IMR-90 (cell line): Measurements from ENCODE around the gene SH3RF1. TPM values are rescaled to one million over a fixed set of nuclear protein-coding genes. Genes with fewer than 3 reads are reported as not detected.

Source experiments
- ATAC-seq: fragments of 200-7000 bp; cut with Tn5 transposase; 2 replicates; pipeline ENCODE4 v1.9.1; 2020; ENCODE audit warnings: low read depth, mild to moderate bottlenecking, moderate library complexity
- BruUV-seq: library from RNA; stranded (reverse); fragments of 400-500 nt; replicated peaks from 2 replicates; lab custom pipeline; 2021; lab: Mats Ljungman, UMichigan
- CTCF ChIA-PET: fragments of 300-600 bp; formaldehyde crosslinking; extraction: SDS; loops from one replicate; lab custom pipeline; 2021; ENCODE audit warnings: antibody characterized with exemption; lab: Yijun Ruan, JAX
- POLR2A ChIA-PET: fragments of 300-600 bp; sonication (Branson Sonifier 250); formaldehyde crosslinking; loops from one replicate; lab custom pipeline; 2022; ENCODE audit warnings: antibody characterized with exemption; ENCODE audit not compliant: unreplicated experiment; lab: Charles Lee
- DNase-seq: peaks from one replicate; pipeline ENCODE4 v3.0.0; 2013
- H2AFZ ChIP-seq: replicated peaks from 2 replicates; pipeline ENCODE3; 2013; ENCODE audit warnings: low read length, mild to moderate bottlenecking; ENCODE audit not compliant: poor library complexity
- H2AK5ac ChIP-seq: 2 replicates; pipeline ENCODE4 v1.6.1; 2013; ENCODE audit warnings: low read depth, low read length, inconsistent platforms
- H2AK9ac ChIP-seq: replicated peaks from 2 replicates; pipeline ENCODE3; 2013; ENCODE audit warnings: mild to moderate bottlenecking, low read depth, low read length, moderate library complexity; ENCODE audit not compliant: poor library complexity
- H2BK120ac ChIP-seq: 2 replicates; pipeline ENCODE4 v1.6.1; 2013; ENCODE audit warnings: low read depth, low read length, inconsistent platforms
- H2BK15ac ChIP-seq: 3 replicates; pipeline ENCODE4 v1.6.1; 2013; ENCODE audit warnings: low read depth, low read length, inconsistent platforms
- H2BK20ac ChIP-seq: 2 replicates; pipeline ENCODE4 v1.6.1; 2013; ENCODE audit warnings: low read depth, mild to moderate bottlenecking, inconsistent platforms, low read length, moderate library complexity
- H2BK5ac ChIP-seq: 2 replicates; pipeline ENCODE4 v1.6.1; 2013; ENCODE audit warnings: mild to moderate bottlenecking, low read depth, low read length, inconsistent platforms; ENCODE audit not compliant: poor library complexity, severe bottlenecking
- H3K14ac ChIP-seq: replicated peaks from 2 replicates; pipeline ENCODE4 v1.6.1; 2013; ENCODE audit warnings: low read depth, low read length, inconsistent platforms
- H3K18ac ChIP-seq: 2 replicates; pipeline ENCODE4 v1.6.1; 2013; ENCODE audit warnings: low read depth, low read length, control low read depth
- H3K23ac ChIP-seq: 2 replicates; pipeline ENCODE4 v1.6.1; 2013; ENCODE audit warnings: low read depth, low read length, inconsistent platforms
- H3K27ac ChIP-seq: 2 replicates; pipeline ENCODE4 v1.5.1; 2013; ENCODE audit warnings: mild to moderate bottlenecking, control low read depth, low read length; ENCODE audit not compliant: insufficient read depth
- H3K27me3 ChIP-seq: 2 replicates; pipeline ENCODE4 v1.6.1; 2013; ENCODE audit warnings: low read length; ENCODE audit not compliant: control insufficient read depth, insufficient read depth
- H3K36me3 ChIP-seq: 2 replicates; pipeline ENCODE4 v1.6.1; 2013; ENCODE audit warnings: low read length, mixed read lengths; ENCODE audit not compliant: control insufficient read depth, insufficient read depth
- H3K4ac ChIP-seq: 2 replicates; pipeline ENCODE4 v1.6.1; 2013; ENCODE audit warnings: low read depth, low read length, inconsistent platforms
- H3K4me1 ChIP-seq: 2 replicates; pipeline ENCODE4 v1.6.1; 2013; ENCODE audit warnings: low read length, mixed read lengths; ENCODE audit not compliant: control insufficient read depth, insufficient read depth
- H3K4me2 ChIP-seq: 2 replicates; pipeline ENCODE4 v1.6.1; 2013; ENCODE audit warnings: low read depth, mild to moderate bottlenecking, control low read depth, low read length, moderate library complexity
- H3K4me3 ChIP-seq: 2 replicates; pipeline ENCODE4 v1.5.1; 2013; ENCODE audit warnings: low read depth, mild to moderate bottlenecking, control low read depth, low read length, moderate library complexity; ENCODE audit not compliant: insufficient read depth
- H3K56ac ChIP-seq: 2 replicates; pipeline ENCODE4 v1.6.1; 2013; ENCODE audit warnings: low read length, inconsistent platforms; ENCODE audit not compliant: insufficient read depth; ENCODE audit errors: extremely low read depth
- H3K79me1 ChIP-seq, 2 experiments: 2 replicates each; pipeline ENCODE4 v1.6.1; 2013; ENCODE audit warnings: low read length in 2 of 2, inconsistent platforms in 1 of 2, low read depth in 1 of 2
- H3K9ac ChIP-seq: 2 replicates; pipeline ENCODE4 v1.6.1; 2013; ENCODE audit warnings: low read depth, low read length, control low read depth
- H3K9me1 ChIP-seq: 2 replicates; pipeline ENCODE4 v1.6.1; 2013; ENCODE audit warnings: low read length, inconsistent platforms; ENCODE audit not compliant: insufficient read depth
- H3K9me3 ChIP-seq: 2 replicates; pipeline ENCODE4 v1.6.1; 2013; ENCODE audit warnings: low read length; ENCODE audit not compliant: control insufficient read depth, insufficient read depth
- H4K20me1 ChIP-seq: 2 replicates; pipeline ENCODE4 v1.6.1; 2013; ENCODE audit warnings: low read length, inconsistent platforms; ENCODE audit not compliant: insufficient read depth
- H4K5ac ChIP-seq: 2 replicates; pipeline ENCODE4 v1.6.1; 2013; ENCODE audit warnings: mild to moderate bottlenecking, low read depth, low read length, control low read depth
- H4K8ac ChIP-seq, 2 experiments: 2 replicates each; pipeline ENCODE4 v1.6.1; 2013; ENCODE audit warnings: low read depth in 2 of 2, low read length in 2 of 2, control low read depth in 1 of 2, inconsistent platforms in 1 of 2
- H4K91ac ChIP-seq: 2 replicates; pipeline ENCODE4 v1.6.1; 2013; ENCODE audit warnings: low read depth, low read length, inconsistent platforms; ENCODE audit not compliant: insufficient read depth
- BHLHE40 ChIP-seq: fragments of 150-350 bp; IDR thresholded peaks from 2 replicates; pipeline ENCODE4 v1.6.1; 2016; ENCODE audit warnings: mild to moderate bottlenecking, low read depth, low read length
- CEBPB ChIP-seq: IDR thresholded peaks from 2 replicates; pipeline ENCODE4 v1.6.1; 2012; ENCODE audit warnings: low read depth, low read length, improper control_type of control experiment
- CHD1 ChIP-seq: IDR thresholded peaks from 2 replicates; pipeline ENCODE4 v1.6.1; 2012; ENCODE audit warnings: low read depth, low read length, improper control_type of control experiment
- ELK1 ChIP-seq: fragments of 150-350 bp; IDR thresholded peaks from 2 replicates; pipeline ENCODE4 v1.6.1; 2016; ENCODE audit warnings: low read depth, mild to moderate bottlenecking, low read length, moderate library complexity, borderline replicate concordance
- FOS ChIP-seq: fragments of 150-350 bp; IDR thresholded peaks from 2 replicates; pipeline ENCODE4 v1.6.1; 2016; ENCODE audit warnings: low read depth, low read length
- MAFK ChIP-seq: IDR thresholded peaks from 2 replicates; pipeline ENCODE4 v1.6.1; 2012; ENCODE audit warnings: low read depth, low read length, improper control_type of control experiment
- MXI1 ChIP-seq: IDR thresholded peaks from 2 replicates; pipeline ENCODE4 v1.6.1; 2012; ENCODE audit warnings: low read depth, mild to moderate bottlenecking, low read length, moderate library complexity, borderline replicate concordance
- NFE2L2 ChIP-seq: fragments of 150-350 bp; IDR thresholded peaks from 2 replicates; pipeline ENCODE4 v1.6.1; 2016; ENCODE audit warnings: low read depth, mild to moderate bottlenecking, low read length
- RAD21 ChIP-seq: IDR thresholded peaks from 2 replicates; pipeline ENCODE4 v1.6.1; 2012; ENCODE audit warnings: low read length, improper control_type of control experiment
- RCOR1 ChIP-seq: IDR thresholded peaks from 2 replicates; pipeline ENCODE4 v1.6.1; 2012; ENCODE audit warnings: mild to moderate bottlenecking, low read length, improper control_type of control experiment; ENCODE audit not compliant: insufficient replicate concordance
- SMC3 ChIP-seq: fragments of 150-350 bp; IDR thresholded peaks from 2 replicates; pipeline ENCODE4 v1.6.1; 2016; ENCODE audit warnings: low read depth, mild to moderate bottlenecking, antibody characterized with exemption, low read length, moderate library complexity
- USF2 ChIP-seq: fragments of 150-350 bp; IDR thresholded peaks from 2 replicates; pipeline ENCODE4 v1.6.1; 2017; ENCODE audit warnings: mild to moderate bottlenecking, antibody characterized with exemption, low read length, low read depth
- WGBS, 2 experiments: methylation state at CpG; one replicate each; pipeline versions ENCODE4 v1.1.5 to v1.1.7; 2013; ENCODE audit warnings: missing lambda C conversion rate in 2 of 2; ENCODE audit not compliant: insufficient read length in 1 of 2; ENCODE audit errors: extremely low coverage in 2 of 2; 5-methylcytosine and 5-hydroxymethylcytosine counted together
- dilution Hi-C: fragments of 300-500 bp; cut with HindIII; formaldehyde crosslinking; loops from one replicate; pipeline ENCODE4 v1.14.3; 2018; ENCODE audit warnings: low sequenced_read_pairs; ENCODE audit not compliant: unreplicated experiment
- in situ Hi-C: fragments of 300-500 bp; cut with MboI; formaldehyde crosslinking; loops from 3 replicates; pipeline ENCODE4 v1.14.3; 2019; ENCODE audit warnings: low sequenced_read_pairs, inconsistent platforms, mixed read lengths
- intact Hi-C: fragments of 100-400 bp; cut with micrococcal nuclease; formaldehyde crosslinking; loops from 2 replicates; pipeline ENCODE4 v1.10.0; 2022
- polyA plus RNA-seq, 3 experiments: library from polyadenylated mRNA; depleted of rRNA; stranded (reverse); fragments of >200 nt; gene quantifications; 2 replicates each; pipeline ENCODE4 v1.2.3, GENCODE V29; 2012; ENCODE audit warnings: low replicate concordance in 1 of 3
- total RNA-seq: library from RNA; depleted of rRNA; stranded (reverse); fragments of >200 nt; gene quantifications from 2 replicates; pipeline ENCODE4 v1.2.3, GENCODE V29; 2012

The SH3RF1 gene
- total and polyA plus RNA-seq, 2 of the 4 experiments (the other 2 are of a cell fraction): 22.0 to 29.8 TPM

- no peak overlapping the region for H3K9ac ChIP-seq
- H4K20me1 ChIP-seq: no peaks in the 10 kb centered on the region
- H3K4me1 ChIP-seq: no peaks in the 10 kb centered on the region
- no peak overlapping the region for H3K56ac ChIP-seq
- WGBS, 2 experiments: 100% methylated on average over 1 of the region's 3 CpGs; no CpG with 5 or more reads in 1 of the 2 experiments
- H3K79me1 ChIP-seq: peaks cover 25% of the 10 kb centered on the region in 2 experiments
- H4K5ac ChIP-seq: no peak overlapping the region
- DNase-seq (no peak), ATAC-seq (no peak)
- H3K4me2 ChIP-seq: no peak overlapping the region
- TF ChIP-seq BHLHE40 (no peak), RAD21 (no peak), USF2 (no peak), CHD1 (no peak), ELK1 (no peak), CEBPB (no peak), RCOR1 (no peak), MAFK (no peak), MXI1 (no peak), NFE2L2 (no peak), FOS (no peak), SMC3 (no peak)
- H3K18ac ChIP-seq: no peak overlapping the region
- no peak overlapping the region for H3K27ac ChIP-seq
- no peak overlapping the region for H4K8ac ChIP-seq
- H3K14ac ChIP-seq: no peak overlapping the region
- H3K9me1 ChIP-seq: peaks cover 10% of the 10 kb centered on the region
- intact Hi-C loops (no loop called here), dilution Hi-C loops (no loop called here), in situ Hi-C loops (no loop called here)
- no peak overlapping the region for H3K4ac ChIP-seq
- H3K9me3 ChIP-seq: peaks cover 4% of the 10 kb centered on the region; the same call in 1 of the 2 replicates
- no peak overlapping the region for H2BK5ac ChIP-seq
- H2BK15ac ChIP-seq: no peak overlapping the region
- H2BK20ac ChIP-seq: no peak overlapping the region
- H2AK5ac ChIP-seq: no peak overlapping the region
- ChIA-PET CTCF (no interaction called here), POLR2A (no interaction called here)
- H2AFZ ChIP-seq: no peak overlapping the region
- H3K23ac ChIP-seq: no peak overlapping the region
- H2AK9ac ChIP-seq: no peak overlapping the region
- H2BK120ac ChIP-seq: no peak overlapping the region
- H3K36me3 ChIP-seq: peaks cover 26% of the 10 kb centered on the region
- BruUV-seq: no TSS peak
- no peak overlapping the region for H3K4me3 ChIP-seq
- no peak overlapping the region for H4K91ac ChIP-seq
- H3K27me3 ChIP-seq: no peaks in the 10 kb centered on the region
Measured at GRCh38 chr4:169092889-169093522, 177.8 kb downstream of the SH3RF1 start.
